Measurements from ENCODE around the gene SLC37A1.
A peak's percentile ranks its signal among the peaks of the same experiment; 100 is the strongest.

SLC37A1 gene

GRCh38 chr21:42565206-42565810 lies 51.7 kb downstream of the SLC37A1 start:
- no peak for DNase-seq

GRCh38 chr21:42565886-42566523 lies 52.4 kb downstream of the SLC37A1 start:
- DNase-seq = no peak

- DNase-seq = no peak
Measured at GRCh38 chr21:42566524-42567213, 53.0 kb downstream of the SLC37A1 start.

- DNase-seq = no peak
Measured at GRCh38 chr21:42567214-42567555, 53.5 kb downstream of the SLC37A1 start.

GRCh38 chr21:42567861-42568260 lies 54.2 kb downstream of the SLC37A1 start:
- DNase-seq = no peak

GRCh38 chr21:42568376-42568775 lies 54.7 kb downstream of the SLC37A1 start:
- no peak for DNase-seq

GRCh38 chr21:42568866-42569731 lies 55.4 kb downstream of the SLC37A1 start:
- peak; percentile 60 for DNase-seq

- no peak for DNase-seq
Measured at GRCh38 chr21:42569732-42570301, 56.2 kb downstream of the SLC37A1 start.

- no peak for DNase-seq
Measured at GRCh38 chr21:42570362-42570761, 56.7 kb downstream of the SLC37A1 start.

GRCh38 chr21:42570841-42571387 lies 57.3 kb downstream of the SLC37A1 start:
- DNase-seq = peak; percentile 57

- no peak for DNase-seq
Measured at GRCh38 chr21:42571391-42572150, 57.9 kb downstream of the SLC37A1 start.

- DNase-seq = no peak
Measured at GRCh38 chr21:42572906-42573495, 59.3 kb downstream of the SLC37A1 start.

GRCh38 chr21:42574234-42575027 lies 60.8 kb downstream of the SLC37A1 start:
- DNase-seq = no peak

GRCh38 chr21:42575111-42575510 lies 61.5 kb downstream of the SLC37A1 start:
- DNase-seq = no peak

GRCh38 chr21:42576639-42577038 lies 63.0 kb downstream of the SLC37A1 start:
- no peak for DNase-seq

- no peak for DNase-seq
Measured at GRCh38 chr21:42578034-42578433, 64.4 kb downstream of the SLC37A1 start.

GRCh38 chr21:42578761-42579415 lies 65.2 kb downstream of the SLC37A1 start:
- DNase-seq = no peak

- no peak for DNase-seq
Measured at GRCh38 chr21:42579456-42580075, 65.9 kb downstream of the SLC37A1 start.

- DNase-seq = no peak
Measured at GRCh38 chr21:42580076-42580792, 66.6 kb downstream of the SLC37A1 start.
